HG03159 (cell line): ENCODE results near the gene CALHM3.
"Not testable (repeated sequence)": the region's sequence is repeated elsewhere in the genome, so short reads cannot be mapped to it uniquely, and the experiment has no call there.

Source experiments
- ATAC-seq: cut with Tn5 transposase; IDR thresholded peaks from one replicate; pipeline ENCODE4 v1.9.1; 2021; ENCODE audit warnings: mild to moderate bottlenecking, moderate library complexity; ENCODE audit not compliant: unreplicated experiment

The CALHM3 gene

DNA sequence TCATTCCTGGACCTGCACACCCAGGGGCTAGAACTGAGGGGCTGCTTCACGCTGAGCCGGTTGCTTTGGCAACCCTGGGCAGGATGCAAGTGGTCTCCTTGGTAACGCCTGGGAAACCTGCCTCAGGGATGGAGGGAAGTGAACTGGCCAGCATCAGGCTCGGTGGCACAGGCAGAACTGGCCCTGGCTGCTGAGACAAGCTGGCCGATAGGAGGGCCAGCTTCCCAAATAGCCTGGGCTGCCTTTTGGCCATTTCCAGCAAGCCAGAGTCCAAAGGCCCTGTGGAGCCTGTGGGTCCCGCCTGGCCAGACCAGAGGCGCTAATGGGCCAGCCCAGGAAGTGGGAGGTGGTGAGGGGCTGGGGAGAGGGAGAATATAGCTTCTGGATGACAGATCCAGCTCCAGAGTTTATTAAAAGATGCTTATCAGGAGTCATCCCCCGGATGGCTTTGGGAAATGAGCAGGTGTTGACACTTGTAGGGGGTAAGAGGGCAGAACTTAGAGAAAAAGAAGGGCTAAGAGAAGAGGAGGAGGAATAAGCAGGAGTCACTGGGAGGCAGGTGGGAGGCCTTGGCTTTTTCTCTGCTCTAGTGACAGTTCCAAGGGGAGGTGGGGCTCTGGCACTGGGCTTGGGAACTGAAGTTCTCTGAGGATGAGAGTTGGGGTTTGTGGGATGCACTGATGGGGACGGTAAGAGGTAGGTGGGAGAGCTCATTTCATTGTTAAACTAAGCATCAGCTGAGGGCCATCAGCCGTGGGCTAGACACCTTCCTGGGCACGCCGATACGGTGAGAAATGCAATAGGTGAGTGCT is 24.0 kb upstream of the CALHM3 start:
- no peak for ATAC-seq

- ATAC-seq = no peak
Observed at GRCh38 chr10:103501186-103501585, 22.1 kb upstream of the CALHM3 start.

DNA sequence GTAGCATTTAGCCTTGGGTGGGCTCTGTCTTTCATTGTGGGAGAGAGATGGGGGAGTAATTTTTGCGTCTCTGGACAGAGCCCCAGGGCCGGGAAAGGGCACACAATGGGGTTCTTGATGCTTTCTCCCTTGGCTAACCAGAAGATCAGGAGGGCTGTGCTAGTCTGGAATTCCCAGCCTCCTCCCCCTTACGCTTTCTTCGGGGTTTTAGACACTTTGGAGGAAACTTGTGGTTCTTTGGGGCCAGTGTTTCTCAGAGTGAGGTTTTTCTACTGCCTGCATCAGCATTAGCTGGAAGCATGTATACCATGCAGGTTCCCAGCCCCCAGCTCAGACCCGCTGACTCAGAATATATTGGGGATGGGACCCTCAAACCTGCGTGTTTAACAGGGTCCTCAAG is 21.4 kb upstream of the CALHM3 start:
- ATAC-seq = no peak

- no peak for ATAC-seq
Observed at GRCh38 chr10:103499881-103500280, 20.8 kb upstream of the CALHM3 start.

GRCh38 chr10:103498936-103499638 is 20.0 kb upstream of the CALHM3 start:
- ATAC-seq = no peak

DNA sequence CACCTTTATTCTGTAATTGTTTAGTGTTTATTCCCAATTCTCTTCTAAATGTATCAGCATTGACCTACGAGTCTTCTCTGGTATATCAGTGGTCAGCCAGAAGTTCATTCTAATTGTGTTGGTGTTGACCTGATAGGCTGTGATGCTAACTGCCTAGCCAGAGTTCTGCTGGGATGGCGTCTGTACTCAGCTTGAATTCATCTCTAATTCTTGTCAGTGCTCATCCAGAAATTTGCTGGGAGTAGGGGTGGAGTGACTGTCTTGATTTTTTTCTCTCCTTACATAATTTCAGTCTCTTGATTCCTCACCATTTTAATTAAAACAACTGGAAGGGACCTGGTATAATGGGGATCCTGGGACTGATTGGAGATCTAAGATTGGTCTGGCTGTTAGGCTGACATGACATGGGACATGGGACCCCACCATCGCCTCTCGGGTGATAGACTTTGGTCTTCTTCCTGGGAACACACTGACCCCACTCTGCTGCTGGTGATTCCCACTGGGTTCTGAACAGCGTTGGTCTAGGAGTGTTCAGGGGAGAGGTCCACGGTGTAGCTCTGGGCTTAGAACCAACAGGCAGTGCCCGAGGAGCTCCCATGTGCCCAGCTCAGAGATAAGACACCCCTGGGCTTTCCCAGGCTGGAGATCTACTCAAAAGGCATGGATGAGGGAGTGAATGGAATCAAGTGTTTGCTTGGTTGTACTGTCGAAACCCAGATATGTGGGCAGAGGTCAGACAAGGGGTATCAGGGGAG is 18.3 kb upstream of the CALHM3 start:
- no peak for ATAC-seq

DNA sequence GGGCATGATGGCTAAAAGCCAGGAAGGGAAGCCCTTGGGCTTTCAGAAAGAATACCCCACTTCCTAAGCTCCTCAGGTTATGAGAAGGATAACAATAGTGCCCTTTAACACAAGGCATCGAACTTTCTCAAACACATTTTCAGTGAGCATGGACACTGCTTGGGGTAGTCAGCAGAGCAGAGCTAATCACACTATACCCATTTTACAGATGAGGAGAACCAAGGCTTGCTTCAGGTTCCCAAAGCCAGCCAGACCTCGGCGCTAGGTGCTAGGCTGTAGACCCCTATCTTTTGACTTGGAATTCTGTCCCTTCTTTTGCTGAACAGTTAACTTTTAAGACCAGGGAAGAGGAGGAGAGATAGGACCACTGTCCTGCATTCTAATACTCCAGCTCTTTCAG is 16.3 kb upstream of the CALHM3 start:
- ATAC-seq = no peak

GRCh38 chr10:103493916-103494877 is 15.2 kb upstream of the CALHM3 start:
- ATAC-seq = no peak

DNA sequence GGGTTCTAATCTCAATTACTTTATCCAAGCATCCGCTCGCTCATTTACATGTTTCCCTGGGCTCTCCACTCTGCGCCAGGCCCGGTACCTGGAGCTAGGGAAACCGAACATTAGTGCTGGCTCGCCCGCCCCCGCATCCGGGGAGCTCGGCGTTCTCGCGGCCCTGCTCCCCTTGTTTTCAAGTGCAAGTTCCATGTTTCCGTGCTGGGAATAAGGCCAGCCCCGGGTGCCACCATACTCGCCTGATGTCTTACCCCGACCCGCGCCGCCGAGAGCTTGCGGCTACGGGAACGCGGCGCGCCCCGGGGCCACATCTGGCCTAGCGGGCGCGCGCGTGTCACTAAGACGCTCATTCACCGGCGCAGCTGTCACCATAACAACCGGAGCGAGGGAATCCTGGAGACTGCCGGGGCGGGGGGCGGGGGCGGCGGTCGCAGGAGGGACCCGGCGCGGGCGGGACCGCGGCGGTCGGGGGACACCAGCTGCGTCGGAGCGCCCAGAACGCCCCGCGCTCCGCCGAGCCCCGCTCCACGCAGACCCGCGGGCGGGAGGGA is 14.4 kb upstream of the CALHM3 start, which contains the start of gene NEURL1:
Gene NEURL1, plus strand, starts transcription at position 344 of the 554 bp plus-strand sequence. CDS start 683 bp downstream, outside the sequence.
- no peak for ATAC-seq

GRCh38 chr10:103492655-103493261 is 13.7 kb upstream of the CALHM3 start:
- ATAC-seq = no peak

GRCh38 chr10:103491729-103492364 is 12.8 kb upstream of the CALHM3 start:
- no peak for ATAC-seq

DNA sequence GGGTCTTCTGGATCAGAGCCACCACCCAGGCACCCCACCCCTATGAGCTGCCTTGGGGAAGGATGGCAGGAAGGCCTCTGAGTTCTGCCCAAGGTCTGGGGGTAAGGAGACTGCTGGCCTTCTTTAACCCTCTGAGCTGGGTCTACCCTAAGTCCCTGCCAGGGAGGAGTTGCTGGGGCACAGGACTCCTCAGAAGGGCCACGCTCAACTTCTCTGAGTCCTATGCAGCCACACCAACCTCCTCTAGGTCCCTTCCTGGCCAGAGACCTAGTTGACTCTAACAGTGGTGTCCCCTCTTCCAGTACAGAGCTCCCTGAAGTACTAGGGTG is 11.9 kb upstream of the CALHM3 start:
- peak; percentile 17 for ATAC-seq

GRCh38 chr10:103487410-103487708 is 8.3 kb upstream of the CALHM3 start:
- no peak for ATAC-seq

DNA sequence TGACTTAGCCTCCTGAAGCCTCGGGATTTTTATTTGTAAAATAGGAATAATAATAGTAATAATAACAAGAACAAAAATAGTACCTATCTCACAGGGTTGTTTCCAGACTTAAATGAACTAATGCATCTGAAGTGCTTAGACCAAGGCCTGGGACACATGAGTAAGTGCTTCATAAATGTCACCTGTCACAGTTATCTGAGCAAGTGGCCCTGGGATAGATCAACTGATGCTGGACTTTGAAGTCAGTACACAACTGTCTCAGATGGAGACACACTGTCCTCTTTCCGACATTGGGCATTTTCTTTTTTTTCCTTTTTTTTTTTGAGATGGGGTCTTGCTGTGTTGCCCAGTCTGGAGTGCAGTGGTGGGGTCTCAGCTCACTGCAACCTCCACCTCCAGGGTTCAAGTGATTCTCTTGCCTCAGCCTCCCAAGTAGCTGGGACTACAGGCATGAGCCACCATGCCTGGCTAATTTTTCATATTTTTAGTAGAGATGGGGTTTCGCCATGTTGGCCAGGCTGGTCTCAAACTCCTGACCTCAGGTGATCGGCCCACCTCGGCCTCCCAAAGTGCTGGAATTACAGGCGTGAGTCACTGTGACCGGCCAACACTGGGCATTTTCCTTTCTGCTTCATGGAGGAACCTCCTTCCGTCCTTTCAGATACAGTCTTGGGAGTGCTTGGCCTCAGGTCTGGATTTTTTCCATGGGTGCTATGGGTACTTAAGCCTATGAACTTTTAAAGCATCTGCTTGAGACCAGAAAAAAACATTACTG is 7.8 kb upstream of the CALHM3 start:
- ATAC-seq = not testable (repeated sequence)

DNA sequence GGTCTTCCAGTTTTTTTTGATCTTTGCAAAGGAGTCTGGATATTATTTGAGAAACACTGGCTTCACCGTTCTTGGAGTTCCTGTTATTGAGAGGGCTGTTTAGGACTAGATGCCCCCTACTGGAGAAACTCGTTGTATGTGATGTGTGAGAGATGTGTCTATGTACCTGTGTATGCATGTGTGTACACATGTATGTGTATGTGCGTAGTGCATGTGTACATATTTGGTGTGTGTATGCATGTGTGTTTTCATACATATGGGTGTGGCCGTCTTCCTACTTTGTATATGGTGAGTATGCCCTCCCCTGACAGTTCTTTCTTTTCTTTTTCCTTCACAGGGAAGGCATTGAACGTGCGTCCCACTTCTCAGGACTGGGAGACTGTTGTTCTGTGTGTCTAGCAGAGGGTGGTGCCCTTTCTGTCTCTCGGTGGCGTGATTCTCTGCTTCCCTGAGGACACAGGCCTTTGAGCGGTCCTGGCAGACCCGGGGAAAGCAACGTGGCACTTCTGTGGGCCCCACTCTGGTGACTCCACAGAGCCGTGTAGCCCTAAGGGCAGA is 3.0 kb upstream of the CALHM3 start:
- peak; percentile 73 for ATAC-seq

- no peak for ATAC-seq
Observed at GRCh38 chr10:103480521-103480920, 1.5 kb upstream of the CALHM3 start.

- ATAC-seq = no peak
Observed at GRCh38 chr10:103478671-103479070, 369 bp downstream of the CALHM3 start.

DNA sequence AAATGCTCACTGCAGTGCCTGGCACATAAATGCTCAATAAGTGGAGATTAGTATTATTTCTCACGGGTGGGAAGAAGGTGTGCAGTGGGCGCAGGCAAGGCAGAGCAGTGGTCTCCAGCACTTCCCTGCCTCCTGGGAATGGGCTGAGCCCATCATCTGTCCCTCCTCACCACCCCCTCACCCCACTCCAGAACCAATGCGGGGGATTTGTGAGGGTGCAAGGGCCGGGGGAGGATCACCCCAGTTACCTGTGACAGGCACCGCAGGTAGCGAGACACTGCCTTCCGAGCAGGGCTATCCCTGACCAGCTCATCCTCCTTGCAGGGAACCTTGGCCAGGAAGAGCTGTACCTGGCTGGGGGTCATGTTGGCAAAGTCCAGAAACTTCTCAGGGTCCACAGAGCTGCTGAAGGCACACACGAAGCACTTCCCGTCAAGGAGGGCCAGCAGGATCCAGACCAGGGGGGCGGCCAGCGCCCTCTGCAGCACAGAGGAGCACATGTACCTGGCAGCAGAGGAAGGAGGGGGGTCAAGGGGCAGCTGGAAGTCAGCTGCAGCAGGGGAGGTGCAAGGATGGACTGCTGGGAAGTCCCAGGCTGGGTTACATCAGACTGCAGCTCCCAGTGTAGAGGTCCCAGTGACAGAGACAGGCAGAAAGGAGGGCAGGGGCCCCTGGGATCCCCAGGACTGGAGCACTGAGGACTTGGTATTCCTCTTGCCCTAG is 2.8 kb downstream of the CALHM3 start:
- no peak for ATAC-seq
